ENCODE measurements around the gene PSMA2.

DNA sequence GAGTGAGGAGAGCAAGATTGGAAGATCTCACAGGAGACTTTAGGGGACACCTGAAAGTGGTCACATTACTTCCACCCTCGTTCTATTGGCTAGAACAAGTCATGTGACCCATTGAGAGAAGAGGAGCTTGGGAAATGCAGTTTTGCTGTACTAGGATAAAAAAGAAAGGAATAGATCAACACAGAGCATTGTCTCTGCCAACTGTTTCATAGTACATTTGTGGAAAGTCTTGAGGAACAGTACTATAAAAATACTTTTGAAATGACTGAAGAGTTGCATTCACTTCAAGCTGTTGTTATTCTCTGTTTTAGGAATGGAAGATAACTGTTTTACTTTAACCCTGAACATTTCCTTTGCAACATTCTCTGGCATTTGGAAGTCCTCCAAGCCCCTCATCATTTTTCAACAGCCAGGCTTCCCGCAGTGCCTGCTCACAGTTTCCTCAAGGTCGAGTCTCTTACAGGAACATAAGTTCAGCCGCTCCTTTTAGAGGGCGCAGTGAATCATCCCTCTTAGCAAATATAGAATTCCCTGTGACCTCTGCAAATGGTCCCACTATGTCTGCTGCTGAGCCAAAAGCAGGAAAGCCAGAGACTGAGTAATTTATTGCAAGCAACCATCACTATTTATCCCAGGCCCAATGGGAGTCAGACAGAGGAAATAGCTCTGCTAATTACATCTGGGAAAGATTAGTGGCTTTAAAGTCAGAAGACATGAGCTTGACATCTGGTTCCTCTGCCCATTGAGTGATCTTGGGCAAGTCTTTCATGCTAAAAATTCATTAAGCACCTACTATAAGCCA, 40.9 kb upstream of the PSMA2 start:
- TF ChIP-seq, protein P1, sequence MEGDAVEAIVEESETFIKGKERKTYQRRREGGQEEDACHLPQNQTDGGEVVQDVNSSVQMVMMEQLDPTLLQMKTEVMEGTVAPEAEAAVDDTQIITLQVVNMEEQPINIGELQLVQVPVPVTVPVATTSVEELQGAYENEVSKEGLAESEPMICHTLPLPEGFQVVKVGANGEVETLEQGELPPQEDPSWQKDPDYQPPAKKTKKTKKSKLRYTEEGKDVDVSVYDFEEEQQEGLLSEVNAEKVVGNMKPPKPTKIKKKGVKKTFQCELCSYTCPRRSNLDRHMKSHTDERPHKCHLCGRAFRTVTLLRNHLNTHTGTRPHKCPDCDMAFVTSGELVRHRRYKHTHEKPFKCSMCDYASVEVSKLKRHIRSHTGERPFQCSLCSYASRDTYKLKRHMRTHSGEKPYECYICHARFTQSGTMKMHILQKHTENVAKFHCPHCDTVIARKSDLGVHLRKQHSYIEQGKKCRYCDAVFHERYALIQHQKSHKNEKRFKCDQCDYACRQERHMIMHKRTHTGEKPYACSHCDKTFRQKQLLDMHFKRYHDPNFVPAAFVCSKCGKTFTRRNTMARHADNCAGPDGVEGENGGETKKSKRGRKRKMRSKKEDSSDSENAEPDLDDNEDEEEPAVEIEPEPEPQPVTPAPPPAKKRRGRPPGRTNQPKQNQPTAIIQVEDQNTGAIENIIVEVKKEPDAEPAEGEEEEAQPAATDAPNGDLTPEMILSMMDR (IDR thresholded peaks at IDR 0.05 in 4 of 5, conservative IDR thresholded peaks at IDR 0.05 in 1 of 5), result no peak
- TF ChIP-seq POLR2A (IDR thresholded peaks at IDR 0.05), result no peak

Data from gastrocnemius medialis (tissue), 4 donors.